H1 (cell line): ENCODE results near the gene DIPK1A. TPM values are rescaled to one million over a fixed set of nuclear protein-coding genes. Genes with fewer than 3 reads are reported as not detected.

Experiments
- EGR1 ChIP-seq: IDR thresholded peaks from 2 replicates; pipeline ENCODE4 v1.6.1; 2011; ENCODE audit warnings: low read depth, low read length, borderline replicate concordance
- RXRA ChIP-seq: IDR thresholded peaks from 2 replicates; pipeline ENCODE4 v1.6.1; 2011; ENCODE audit warnings: low read depth, mild to moderate bottlenecking, low read length, moderate library complexity; ENCODE audit not compliant: insufficient read depth
- polyA plus RNA-seq, 7 experiments: library from polyadenylated mRNA; depleted of rRNA in 3 of 7; stranded (reverse) in 5 of 7; unstranded in 2 of 7; fragments of >200 nt in 5 of 7; fragments of 200-250 nt in 2 of 7; gene quantifications; 1 replicate in 5 of 7; 2 replicates in 1 of 7; 4 replicates in 1 of 7; pipeline versions ENCODE4 v1.2.1 to v1.2.3, GENCODE V29; 2011 to 2013; ENCODE audit warnings: missing spikeins in 2 of 7, mixed read lengths in 2 of 7
- total RNA-seq: library from RNA; stranded (reverse); fragmentation: NEBNext Ultra II Directional; extraction: Animal tissue kit (Norgen Biotek cat#: 25700); gene quantifications from 2 replicates; pipeline ENCODE4 v1.2.1, GENCODE V29; 2021

The DIPK1A gene
- total and polyA plus RNA-seq, 2 of the 8 experiments (the other 6 are each of a cell fraction or from before 2014, with no cell fraction given), result 2.5 to 5.0 TPM

GRCh38 chr1:92850019-92850418 lies 111.2 kb downstream of the DIPK1A start (continued):
- TF ChIP-seq RXRA (no peak), EGR1 (no peak)
